Brain microvascular endothelial cell (primary cell): ENCODE measurements around the gene VWA2.

Source experiments
- DNase-seq: peaks from one replicate; pipeline ENCODE4 v3.0.0-alpha.2; 2020
- H3K27ac ChIP-seq: fragments of 250-450 bp; sonication (Bioruptor Pico); 2 replicates; pipeline ENCODE4 v1.5.1; 2020; ENCODE audit warnings: mild to moderate bottlenecking, moderate library complexity
- H3K27me3 ChIP-seq: fragments of 250-450 bp; sonication (Bioruptor Pico); replicated peaks from 2 replicates; pipeline ENCODE4 v1.5.1; 2020; ENCODE audit warnings: mild to moderate bottlenecking
- H3K36me3 ChIP-seq: fragments of 250-450 bp; sonication (Bioruptor Pico); replicated peaks from 2 replicates; pipeline ENCODE4 v1.5.1; 2020; ENCODE audit warnings: mild to moderate bottlenecking
- H3K4me3 ChIP-seq: 2 replicates; pipeline ENCODE4 v1.5.1; 2011; ENCODE audit warnings: low read depth, mild to moderate bottlenecking, control low read depth, low read length, moderate library complexity
- in situ Hi-C: cut with HindIII; loops from 2 replicates; pipeline ENCODE4 v1.10.0; 2017; ENCODE audit warnings: low sequenced_read_pairs, low pct_ligation_motif_present
- TF ChIP-seq, protein P1 (sequence below): IDR thresholded peaks from 2 replicates; pipeline ENCODE4 v1.5.1; 2011; ENCODE audit warnings: low read depth, mild to moderate bottlenecking, moderate library complexity, low read length, control low read depth, inconsistent platforms; ENCODE audit errors: missing control alignments

The VWA2 gene

DNA sequence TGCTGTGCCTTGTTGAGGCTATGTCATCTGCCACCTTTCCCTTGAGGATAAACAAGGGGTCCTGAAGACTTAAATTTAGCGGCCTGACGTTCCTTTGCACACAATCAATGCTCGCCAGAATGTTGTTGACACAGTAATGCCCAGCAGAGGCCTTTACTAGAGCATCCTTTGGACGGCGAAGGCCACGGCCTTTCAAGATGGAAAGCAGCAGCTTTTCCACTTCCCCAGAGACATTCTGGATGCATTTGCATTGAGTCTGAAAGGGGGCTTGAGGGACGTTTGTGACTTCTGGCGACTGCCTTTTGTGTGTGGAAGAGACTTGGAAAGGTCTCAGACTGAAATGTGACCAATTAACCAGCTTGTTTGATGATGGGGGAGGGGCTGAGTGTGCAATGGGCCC is 52.5 kb downstream of the VWA2 start:
- H3K4me3 ChIP-seq = no peak overlapping the region
- H3K36me3 ChIP-seq = no peaks in the 10 kb centered on the region
- in situ Hi-C loops = no loop called here
- H3K27ac ChIP-seq = no peak overlapping the region
- no peak for DNase-seq
- H3K27me3 ChIP-seq = no peaks in the 10 kb centered on the region
- TF ChIP-seq, protein P1, sequence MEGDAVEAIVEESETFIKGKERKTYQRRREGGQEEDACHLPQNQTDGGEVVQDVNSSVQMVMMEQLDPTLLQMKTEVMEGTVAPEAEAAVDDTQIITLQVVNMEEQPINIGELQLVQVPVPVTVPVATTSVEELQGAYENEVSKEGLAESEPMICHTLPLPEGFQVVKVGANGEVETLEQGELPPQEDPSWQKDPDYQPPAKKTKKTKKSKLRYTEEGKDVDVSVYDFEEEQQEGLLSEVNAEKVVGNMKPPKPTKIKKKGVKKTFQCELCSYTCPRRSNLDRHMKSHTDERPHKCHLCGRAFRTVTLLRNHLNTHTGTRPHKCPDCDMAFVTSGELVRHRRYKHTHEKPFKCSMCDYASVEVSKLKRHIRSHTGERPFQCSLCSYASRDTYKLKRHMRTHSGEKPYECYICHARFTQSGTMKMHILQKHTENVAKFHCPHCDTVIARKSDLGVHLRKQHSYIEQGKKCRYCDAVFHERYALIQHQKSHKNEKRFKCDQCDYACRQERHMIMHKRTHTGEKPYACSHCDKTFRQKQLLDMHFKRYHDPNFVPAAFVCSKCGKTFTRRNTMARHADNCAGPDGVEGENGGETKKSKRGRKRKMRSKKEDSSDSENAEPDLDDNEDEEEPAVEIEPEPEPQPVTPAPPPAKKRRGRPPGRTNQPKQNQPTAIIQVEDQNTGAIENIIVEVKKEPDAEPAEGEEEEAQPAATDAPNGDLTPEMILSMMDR = no peak

DNA sequence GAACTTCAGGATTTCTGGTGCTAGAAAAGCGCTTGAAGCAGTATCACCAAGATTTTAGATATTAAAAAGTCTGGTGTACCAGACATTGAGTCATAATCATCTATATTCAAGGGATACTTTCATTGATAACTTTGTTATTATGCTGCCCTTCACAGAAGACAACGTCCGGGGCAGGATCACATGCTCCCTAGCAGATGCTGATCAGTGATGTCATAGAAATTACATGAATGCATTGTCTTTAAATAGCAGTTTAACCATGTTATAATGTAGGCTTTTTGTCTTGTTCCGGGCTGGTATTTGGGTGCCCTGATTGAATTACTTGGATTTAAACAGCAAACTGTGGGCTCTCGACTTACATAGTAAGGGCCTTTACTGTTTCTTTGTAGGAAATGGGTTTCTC is 54.0 kb downstream of the VWA2 start:
- no peak overlapping the region for H3K4me3 ChIP-seq
- H3K27me3 ChIP-seq = no peaks in the 10 kb centered on the region
- in situ Hi-C loops = no loop called here
- no peak for DNase-seq
- H3K36me3 ChIP-seq = no peaks in the 10 kb centered on the region
- H3K27ac ChIP-seq = no peak overlapping the region
- TF ChIP-seq, protein P1 = no peak

DNA sequence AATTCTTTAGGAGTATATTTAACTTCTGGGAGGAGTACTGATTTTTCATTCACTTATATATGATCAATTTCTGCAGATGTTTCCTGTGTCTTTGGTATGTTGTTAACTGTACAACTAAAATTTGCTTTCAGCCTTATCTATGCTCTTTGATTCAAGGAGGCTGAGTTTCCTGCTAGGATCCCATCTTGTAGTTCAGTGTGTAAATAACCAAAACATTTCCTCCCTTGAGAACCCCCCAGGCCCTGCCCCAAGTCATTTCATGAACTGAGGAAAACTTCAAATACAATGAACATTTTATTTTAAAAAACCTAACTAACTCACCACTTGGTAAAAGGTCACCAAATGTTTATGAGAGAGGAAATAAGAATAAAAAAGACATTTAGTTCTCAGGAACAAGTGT is 55.5 kb downstream of the VWA2 start:
- in situ Hi-C loops = no loop called here
- DNase-seq = no peak
- Histone ChIP-seq H3K27me3 (no peaks in the 10 kb centered on the region), H3K4me3 (no peak overlapping the region), H3K36me3 (no peaks in the 10 kb centered on the region), H3K27ac (no peak overlapping the region)
- TF ChIP-seq, protein P1 = no peak

DNA sequence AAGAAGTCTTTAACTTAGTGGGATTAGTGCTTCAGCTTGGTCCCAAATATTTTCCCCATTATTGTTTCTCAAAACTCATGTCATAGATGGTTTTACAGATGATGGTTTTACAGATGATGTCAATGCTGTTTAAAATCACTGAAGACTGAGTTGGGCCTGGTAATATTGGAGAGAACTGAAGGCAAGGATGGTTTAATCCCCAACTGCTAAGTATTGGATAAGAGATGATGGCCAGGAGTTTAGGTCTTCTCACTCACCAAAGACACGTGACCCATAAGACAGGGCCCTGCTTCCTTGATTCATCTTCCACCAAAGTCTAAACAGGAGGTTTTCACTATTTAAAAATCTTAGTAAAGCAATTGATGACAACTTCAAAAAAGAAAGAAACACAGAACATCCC is 56.3 kb downstream of the VWA2 start:
- Histone ChIP-seq H3K27me3 (no peaks in the 10 kb centered on the region), H3K27ac (no peak overlapping the region), H3K36me3 (no peaks in the 10 kb centered on the region), H3K4me3 (no peak overlapping the region)
- TF ChIP-seq, protein P1 = no peak
- no peak for DNase-seq
- in situ Hi-C loops = no loop called here

DNA sequence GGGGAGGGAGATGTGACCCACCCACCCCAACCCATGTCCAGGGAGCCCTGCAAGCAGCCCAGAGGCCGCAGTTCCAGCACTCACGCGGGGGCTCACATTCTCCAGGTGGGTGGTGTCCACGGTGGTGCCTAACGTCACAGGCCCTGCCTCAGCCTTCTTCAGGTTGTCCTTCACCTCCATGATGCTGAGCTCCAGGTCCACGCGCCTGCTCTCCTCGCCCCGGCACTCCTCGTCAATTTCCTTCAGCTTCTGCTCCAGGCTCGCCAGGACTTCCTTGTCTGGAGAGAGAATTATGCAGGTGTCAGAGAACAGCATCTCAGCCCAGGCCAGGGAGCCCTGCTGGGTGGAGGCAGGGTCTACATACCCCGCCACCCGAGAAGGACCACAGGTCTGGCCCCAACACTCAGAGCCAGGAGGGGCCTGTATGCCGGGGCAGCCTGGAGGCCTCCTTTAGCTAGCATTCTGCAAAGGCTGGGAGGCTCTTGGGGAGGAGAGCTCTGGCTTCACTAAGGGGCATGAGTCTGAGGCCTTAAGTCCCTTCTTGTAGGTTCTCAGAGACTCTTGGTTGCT is 58.2 kb downstream of the VWA2 start:
- Histone ChIP-seq H3K27me3 (no peaks in the 10 kb centered on the region), H3K4me3 (no peak overlapping the region), H3K27ac (no peak overlapping the region), H3K36me3 (no peaks in the 10 kb centered on the region)
- TF ChIP-seq, protein P1 = no peak
- no peak for DNase-seq
- in situ Hi-C loops = no loop called here

DNA sequence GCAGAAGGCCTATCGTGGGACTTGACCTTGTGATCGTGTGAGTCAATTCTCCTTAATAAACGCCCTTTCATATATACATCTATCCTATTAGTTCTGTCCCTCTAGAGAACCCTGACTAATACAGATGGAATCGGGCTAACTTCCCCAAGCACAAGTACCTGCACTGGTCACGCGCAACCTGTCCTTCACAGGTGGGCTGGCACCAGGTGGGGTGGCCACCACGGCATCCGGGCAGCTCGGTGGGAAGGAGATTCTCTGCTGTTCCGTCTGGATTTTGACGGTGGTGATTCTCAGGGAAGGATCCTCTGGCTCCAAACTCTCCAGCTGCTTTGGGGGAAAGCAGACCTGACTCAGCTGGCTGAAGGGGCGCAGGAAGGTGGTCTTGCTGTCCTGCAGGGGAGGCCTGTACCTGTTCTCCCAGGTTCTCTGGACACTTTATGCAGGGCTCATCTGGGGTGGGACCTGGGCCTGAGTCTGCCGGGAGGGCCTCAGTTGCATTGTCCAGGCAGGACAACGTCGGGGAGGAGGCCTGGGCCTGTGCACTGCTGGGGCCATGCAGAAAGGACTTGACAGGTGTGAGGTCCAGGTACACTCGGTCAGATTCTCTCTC is 61.1 kb downstream of the VWA2 start:
- TF ChIP-seq, protein P1 = no peak
- DNase-seq = no peak
- in situ Hi-C loops = loop anchor here (25.0 kb wide), 1 partner anchor 387 kb away; no protein-coding TSS in a partner anchor
- Histone ChIP-seq H3K4me3 (no peak overlapping the region), H3K27ac (no peak overlapping the region), H3K27me3 (no peaks in the 10 kb centered on the region), H3K36me3 (no peaks in the 10 kb centered on the region)
